ENCODE results near the gene ATP2A3.
A peak's percentile ranks its signal among the peaks of the same experiment; 100 is the strongest.
"Not testable (repeated sequence)": the region's sequence is repeated elsewhere in the genome, so short reads cannot be mapped to it uniquely, and the experiment has no call there.

The ATP2A3 gene

GRCh38 chr17:4001048-4001590 lies 36.9 kb upstream of the ATP2A3 start:
- Mint-ChIP-seq H3K9me3 (no peaks in the 10 kb centered on the region), H3K36me3 (ENCODE audit: low read depth) (no peaks in the 10 kb centered on the region), H3K4me1 (ENCODE audit: low read depth) (peaks cover 6% of the 10 kb centered on the region), H3K27me3 (peaks cover 3% of the 10 kb centered on the region), H3K4me3 (no peak overlapping the region), H3K27ac (peak overlapping the region; percentile 65)

DNA sequence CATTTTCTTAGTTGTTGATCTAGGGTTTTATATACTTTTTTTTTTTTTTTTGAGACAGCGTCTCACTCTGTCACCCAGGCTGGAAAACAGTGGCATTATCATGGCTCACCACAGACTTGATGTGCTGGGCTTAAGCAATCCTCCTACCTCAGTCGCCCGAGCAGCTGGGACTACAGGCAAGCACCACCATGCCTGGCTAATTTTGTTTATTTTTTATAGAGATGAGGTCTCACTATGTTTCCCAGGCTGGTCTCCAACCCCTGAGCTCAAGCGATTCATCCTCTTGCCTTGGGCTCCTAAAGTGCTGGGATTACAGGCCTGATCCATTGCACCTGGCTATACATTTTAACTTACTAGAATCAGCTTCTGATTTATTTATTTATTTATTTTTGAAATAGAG lies 34.2 kb upstream of the ATP2A3 start:
- Mint-ChIP-seq H3K36me3 (ENCODE audit: low read depth) (no peaks in the 10 kb centered on the region), H3K4me3 (no peak overlapping the region), H3K27me3 (peaks cover 13% of the 10 kb centered on the region), H3K27ac (no peak overlapping the region), H3K9me3 (peaks cover 6% of the 10 kb centered on the region), H3K4me1 (ENCODE audit: low read depth) (no peaks in the 10 kb centered on the region)

DNA sequence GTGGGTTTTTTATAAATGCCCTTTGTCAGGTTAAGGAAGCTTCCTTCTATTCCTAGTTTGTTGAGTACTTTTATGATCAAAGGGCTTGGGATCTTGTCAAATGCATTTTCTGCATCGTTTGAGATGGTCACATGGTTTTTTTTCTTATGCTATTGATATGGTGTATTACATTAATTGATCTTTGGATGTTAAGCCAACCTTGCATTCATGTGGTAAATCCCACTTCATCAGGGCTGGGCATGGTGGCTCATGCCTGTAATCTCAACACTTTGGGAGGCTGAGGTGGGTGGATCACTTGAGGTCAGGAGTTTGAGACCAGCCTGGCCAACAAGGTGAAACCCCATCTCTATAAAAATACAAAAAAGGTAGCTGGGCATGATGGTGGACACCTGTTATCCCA lies 30.8 kb upstream of the ATP2A3 start:
- H3K4me1 Mint-ChIP-seq (ENCODE audit: low read depth), result no peaks in the 10 kb centered on the region
- no peak overlapping the region for H3K4me3 Mint-ChIP-seq
- H3K27me3 Mint-ChIP-seq, result peaks cover 13% of the 10 kb centered on the region
- peaks cover 6% of the 10 kb centered on the region for H3K9me3 Mint-ChIP-seq
- no peaks in the 10 kb centered on the region for H3K36me3 Mint-ChIP-seq (ENCODE audit: low read depth)
- H3K27ac Mint-ChIP-seq, result no peak overlapping the region

DNA sequence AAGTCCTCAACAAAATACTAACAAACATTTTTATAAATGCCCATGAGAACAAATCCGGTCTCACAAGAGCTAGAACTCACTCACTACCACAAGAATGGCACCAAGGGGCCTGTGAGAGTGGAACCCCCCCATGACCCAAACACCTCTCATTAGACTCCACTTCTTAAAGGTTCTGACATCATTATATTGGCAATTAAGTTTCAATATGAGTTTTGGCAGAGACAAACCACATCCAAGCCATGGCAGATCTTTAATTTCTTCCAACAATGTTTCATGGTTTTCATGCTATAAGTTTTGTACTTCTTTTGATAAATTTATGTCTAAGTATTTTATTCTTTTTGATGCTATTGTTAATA lies 30.0 kb upstream of the ATP2A3 start:
- no peaks in the 10 kb centered on the region for H3K36me3 Mint-ChIP-seq (ENCODE audit: low read depth)
- no peak overlapping the region for H3K4me3 Mint-ChIP-seq

DNA sequence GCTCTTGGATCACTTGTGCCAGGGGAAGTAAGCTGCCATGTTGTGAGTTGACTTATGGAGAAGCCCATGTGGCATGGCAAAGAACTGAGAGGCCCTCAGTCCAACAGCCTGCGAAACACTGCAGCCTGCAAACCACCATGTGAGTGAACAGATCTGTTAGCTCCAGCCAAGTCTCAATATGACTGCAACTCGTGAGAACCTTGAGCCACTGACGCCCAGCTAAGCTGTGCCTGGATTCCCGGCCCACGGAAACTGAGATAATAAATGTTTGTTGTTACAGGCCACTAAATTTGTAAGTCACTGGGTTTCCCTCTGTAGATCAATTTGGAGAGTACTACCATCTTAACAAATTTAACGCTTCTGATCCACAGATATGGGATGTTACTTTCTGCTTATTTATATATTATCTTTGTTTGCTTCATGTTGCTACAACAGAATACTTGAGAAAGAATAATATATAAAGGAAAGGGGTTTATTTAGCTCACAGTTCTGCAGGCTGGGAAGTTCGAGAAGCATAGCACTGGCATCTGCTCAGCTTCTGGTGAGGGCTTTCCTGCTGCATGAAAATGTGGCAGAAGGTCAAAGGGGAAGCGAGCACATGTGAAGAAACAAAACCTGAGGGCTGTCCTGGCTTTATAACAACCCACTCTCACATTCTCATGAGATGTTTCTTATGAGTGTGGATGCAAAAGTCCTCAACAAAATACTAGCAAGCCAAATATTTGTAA lies 29.4 kb upstream of the ATP2A3 start:
- H3K27ac Mint-ChIP-seq, result no peak overlapping the region

More for the DNA sequence above, 30.0 kb upstream of the ATP2A3 start:
- Mint-ChIP-seq H3K27me3 (peaks cover 13% of the 10 kb centered on the region), H3K4me1 (ENCODE audit: low read depth) (no peaks in the 10 kb centered on the region), H3K27ac (no peak overlapping the region), H3K9me3 (peaks cover 6% of the 10 kb centered on the region)

DNA sequence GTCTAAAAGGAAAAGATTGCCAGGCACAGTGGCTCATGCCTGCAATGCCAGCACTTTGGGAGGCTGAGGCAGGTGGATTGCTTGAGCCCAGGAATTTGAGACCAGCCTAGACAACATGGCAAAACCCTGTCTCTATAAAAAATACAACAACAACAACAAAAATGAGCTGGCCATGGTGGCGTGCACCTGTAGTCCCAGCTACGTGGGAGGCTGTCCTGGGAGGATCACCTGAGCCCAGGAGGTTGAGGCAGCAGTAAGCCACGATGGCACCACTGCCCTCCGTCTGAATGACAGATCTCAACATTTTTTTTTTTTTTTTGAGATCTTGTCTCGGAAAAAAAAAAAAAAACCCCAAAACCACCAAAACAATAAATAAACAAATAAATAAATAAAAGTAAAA lies 28.1 kb upstream of the ATP2A3 start:
- Mint-ChIP-seq H3K4me3 (no peak overlapping the region), H3K27ac (no peak overlapping the region), H3K9me3 (peaks cover 6% of the 10 kb centered on the region), H3K36me3 (ENCODE audit: low read depth) (no peaks in the 10 kb centered on the region), H3K27me3 (peaks cover 13% of the 10 kb centered on the region), H3K4me1 (ENCODE audit: low read depth) (no peaks in the 10 kb centered on the region)

More for the DNA sequence above, 29.4 kb upstream of the ATP2A3 start:
- peaks cover 13% of the 10 kb centered on the region for H3K27me3 Mint-ChIP-seq
- H3K36me3 Mint-ChIP-seq (ENCODE audit: low read depth), result no peaks in the 10 kb centered on the region
- H3K9me3 Mint-ChIP-seq, result peaks cover 6% of the 10 kb centered on the region
- H3K4me1 Mint-ChIP-seq (ENCODE audit: low read depth), result no peaks in the 10 kb centered on the region
- H3K4me3 Mint-ChIP-seq, result no peak overlapping the region

GRCh38 chr17:3991699-3992098 lies 27.5 kb upstream of the ATP2A3 start:
- H3K27ac Mint-ChIP-seq, result peak overlapping the region; percentile 49
- not testable (repeated sequence) for H3K9me3 Mint-ChIP-seq; H3K4me1 Mint-ChIP-seq (ENCODE audit: low read depth); H3K36me3 Mint-ChIP-seq (ENCODE audit: low read depth); H3K4me3 Mint-ChIP-seq
- H3K27me3 Mint-ChIP-seq, result peaks cover 13% of the 10 kb centered on the region

DNA sequence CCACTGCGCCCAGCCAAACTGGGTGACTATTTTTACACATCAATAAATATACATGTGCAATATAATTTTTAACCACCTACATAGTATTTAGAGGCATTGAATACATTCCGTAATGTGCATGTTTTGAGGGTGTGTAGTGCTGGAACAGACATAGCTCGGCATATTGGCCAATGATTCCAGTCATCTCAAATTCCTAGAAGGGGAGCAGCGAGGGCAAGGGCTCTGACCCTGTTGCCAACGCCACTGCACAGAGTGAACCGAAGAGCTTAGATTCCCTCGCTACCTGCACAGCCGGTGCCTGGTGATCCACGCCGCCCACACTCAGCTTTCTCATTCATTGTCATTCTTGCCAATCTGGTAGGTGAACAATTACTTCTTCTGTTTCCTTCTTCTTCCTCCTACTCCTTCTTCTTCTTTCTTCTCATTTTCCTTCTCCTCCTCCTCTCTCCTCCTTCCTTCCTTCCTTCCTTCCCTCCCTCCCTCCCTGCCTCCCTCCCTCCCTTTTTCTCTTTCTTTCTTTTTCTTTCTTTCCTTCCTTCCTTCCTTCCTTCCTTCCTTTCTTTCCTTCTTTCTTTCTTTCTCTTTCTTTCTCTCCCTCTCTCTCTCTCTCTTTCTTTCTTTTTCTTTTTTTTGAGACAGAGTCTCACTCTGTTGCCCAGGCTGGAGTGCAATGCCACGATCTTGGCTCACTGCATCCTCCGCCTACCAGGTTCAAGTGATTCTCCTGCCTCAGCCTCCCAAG lies 26.3 kb upstream of the ATP2A3 start:
- Mint-ChIP-seq H3K9me3 (peaks cover 6% of the 10 kb centered on the region), H3K27me3 (peaks cover 8% of the 10 kb centered on the region), H3K27ac (no peak overlapping the region), H3K36me3 (ENCODE audit: low read depth) (no peaks in the 10 kb centered on the region), H3K4me3 (no peak overlapping the region), H3K4me1 (ENCODE audit: low read depth) (no peaks in the 10 kb centered on the region)

DNA sequence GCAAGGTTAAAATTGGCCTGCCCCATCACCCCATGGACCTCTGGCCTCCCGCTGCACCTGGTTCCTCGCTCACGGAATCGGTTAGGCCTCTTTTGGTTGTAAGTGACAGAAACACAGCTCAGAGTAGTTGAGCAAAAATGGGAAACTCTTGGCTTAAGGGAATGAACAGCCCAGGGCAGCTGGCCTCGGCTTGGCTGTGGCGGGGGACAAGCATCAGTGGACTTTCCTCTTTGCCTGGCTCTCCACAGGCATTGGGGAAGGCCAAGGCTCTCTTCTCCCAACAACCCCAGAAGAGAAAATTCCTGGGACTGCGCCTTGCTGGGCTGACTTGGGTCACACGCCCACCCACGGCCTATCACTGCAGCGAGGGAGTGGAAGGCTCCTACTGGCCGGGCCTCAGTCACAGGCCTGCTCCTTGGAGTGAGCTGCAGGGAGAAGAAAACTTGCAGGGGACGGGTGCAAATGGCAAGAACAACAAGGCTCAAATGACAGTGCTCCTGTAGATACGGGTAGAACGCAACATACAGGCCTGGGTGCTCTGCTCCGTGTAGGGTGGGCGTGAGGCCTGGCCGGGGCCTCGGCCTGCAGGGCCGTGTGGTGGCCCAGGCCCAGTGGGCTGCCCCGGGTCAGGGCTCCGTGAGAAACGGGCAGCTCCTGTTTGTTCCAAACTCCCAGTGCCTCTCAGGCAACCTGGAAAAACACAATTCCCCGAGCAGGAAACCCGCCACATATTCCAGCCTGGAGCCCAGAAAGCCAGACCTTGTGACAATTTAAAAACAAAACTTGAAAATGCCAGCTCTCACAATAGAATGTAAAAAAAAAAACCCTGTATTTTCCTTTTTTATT lies 25.0 kb upstream of the ATP2A3 start:
- no peaks in the 10 kb centered on the region for H3K27me3 Mint-ChIP-seq
- no peak overlapping the region for H3K27ac Mint-ChIP-seq
- H3K36me3 Mint-ChIP-seq (ENCODE audit: low read depth), result no peaks in the 10 kb centered on the region
- no peak overlapping the region for H3K4me3 Mint-ChIP-seq
- no peaks in the 10 kb centered on the region for H3K9me3 Mint-ChIP-seq
- no peaks in the 10 kb centered on the region for H3K4me1 Mint-ChIP-seq (ENCODE audit: low read depth)

DNA sequence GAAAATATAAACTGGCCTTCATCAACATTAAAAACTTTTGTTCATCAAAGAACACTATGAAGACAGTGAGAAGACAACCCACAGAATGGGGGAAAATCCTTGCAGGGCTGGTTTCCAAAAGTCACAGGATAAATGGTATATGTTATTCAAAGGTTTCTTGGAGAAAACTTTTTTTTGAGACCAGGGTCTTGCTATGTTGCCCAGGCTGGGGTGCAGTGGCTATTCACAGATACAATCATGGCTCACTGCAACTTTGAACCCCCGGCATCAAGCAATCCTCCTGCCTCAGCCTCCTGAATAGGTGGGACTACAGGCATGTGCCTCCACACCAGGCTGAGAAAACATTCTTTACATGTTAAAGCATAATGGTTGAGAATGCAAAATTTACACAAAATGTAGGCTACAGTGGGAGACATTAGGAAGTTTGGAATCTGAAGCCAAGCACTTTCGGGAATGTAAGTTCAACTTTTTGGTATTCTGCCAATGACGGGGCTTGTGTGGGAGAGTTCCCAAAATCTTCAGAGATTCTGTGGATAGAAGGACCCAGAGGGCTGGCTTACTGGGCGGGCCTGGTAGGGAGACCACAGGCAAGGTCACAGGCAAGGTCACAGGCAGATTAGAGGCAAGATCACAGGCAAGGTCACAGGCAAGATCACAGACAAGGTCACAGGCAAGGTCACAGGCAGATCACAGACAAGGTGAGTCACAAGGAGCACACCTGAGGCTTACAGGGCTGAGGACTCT lies 24.2 kb upstream of the ATP2A3 start:
- H3K9me3 Mint-ChIP-seq, result no peaks in the 10 kb centered on the region

DNA sequence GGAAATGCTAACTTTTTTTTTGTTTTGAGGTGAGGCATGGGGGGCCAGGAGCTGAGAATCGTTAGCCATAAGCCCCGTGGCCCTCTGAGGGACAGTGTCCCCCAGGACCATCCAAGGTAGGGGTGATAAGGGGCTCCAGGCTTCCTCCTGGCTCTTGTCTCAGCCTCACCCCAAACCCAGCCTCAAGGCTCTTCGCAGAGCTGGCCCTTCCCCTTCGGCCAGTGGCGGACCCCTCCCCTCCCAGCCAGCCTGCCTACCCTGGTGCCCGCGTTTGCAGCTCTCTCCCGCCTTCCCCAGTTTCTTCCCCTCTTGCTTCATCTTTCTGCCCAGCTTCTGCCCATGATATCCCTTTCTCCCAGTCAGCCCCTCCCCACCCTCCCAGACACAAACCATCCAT lies 22.7 kb upstream of the ATP2A3 start:
- H3K4me1 Mint-ChIP-seq (ENCODE audit: low read depth), result peaks cover 6% of the 10 kb centered on the region
- H3K27me3 Mint-ChIP-seq, result no peaks in the 10 kb centered on the region
- H3K27ac Mint-ChIP-seq, result no peak overlapping the region
- H3K4me3 Mint-ChIP-seq, result no peak overlapping the region
- no peaks in the 10 kb centered on the region for H3K36me3 Mint-ChIP-seq (ENCODE audit: low read depth)
- no peaks in the 10 kb centered on the region for H3K9me3 Mint-ChIP-seq

More for the DNA sequence above, 24.2 kb upstream of the ATP2A3 start:
- no peak overlapping the region for H3K27ac Mint-ChIP-seq
- peaks cover 6% of the 10 kb centered on the region for H3K4me1 Mint-ChIP-seq (ENCODE audit: low read depth)
- no peak overlapping the region for H3K4me3 Mint-ChIP-seq
- no peaks in the 10 kb centered on the region for H3K36me3 Mint-ChIP-seq (ENCODE audit: low read depth)
- no peaks in the 10 kb centered on the region for H3K27me3 Mint-ChIP-seq

DNA sequence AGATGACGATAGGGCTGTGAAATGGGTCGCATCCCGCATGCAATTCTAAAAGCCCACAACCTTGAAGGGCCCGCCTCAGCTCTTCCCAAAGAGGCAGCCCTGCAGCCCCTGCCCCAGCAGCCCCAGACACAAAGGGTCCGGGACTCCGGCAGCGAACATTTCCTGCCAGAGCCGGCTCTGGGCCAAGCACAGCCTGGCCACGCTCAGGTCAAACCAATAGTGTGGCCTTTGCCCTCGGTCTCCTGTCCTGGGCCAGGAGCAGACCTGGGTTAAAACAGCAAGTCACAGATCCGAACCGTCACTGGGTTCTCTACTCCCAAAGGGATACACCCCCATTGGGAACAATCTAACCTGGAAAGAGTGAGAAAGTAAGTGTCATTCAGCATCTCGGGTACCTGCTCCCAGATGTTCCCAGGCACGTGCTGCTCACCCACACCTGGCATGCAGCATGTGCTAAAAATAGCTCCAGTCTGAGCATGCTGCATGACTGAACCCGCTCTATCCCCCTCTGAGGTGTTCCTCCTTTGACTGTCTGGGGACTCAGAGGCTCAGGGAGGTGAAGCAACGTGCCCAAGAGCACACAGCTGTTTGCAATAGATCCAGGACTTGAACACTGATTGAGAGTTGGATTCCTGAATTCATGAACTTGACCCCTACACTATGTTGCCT lies 22.2 kb upstream of the ATP2A3 start:
- no peaks in the 10 kb centered on the region for H3K9me3 Mint-ChIP-seq
- H3K27me3 Mint-ChIP-seq, result no peaks in the 10 kb centered on the region
- H3K4me1 Mint-ChIP-seq (ENCODE audit: low read depth), result peaks cover 6% of the 10 kb centered on the region
- no peak overlapping the region for H3K27ac Mint-ChIP-seq
- no peaks in the 10 kb centered on the region for H3K36me3 Mint-ChIP-seq (ENCODE audit: low read depth)
- no peak overlapping the region for H3K4me3 Mint-ChIP-seq

- H3K27me3 Mint-ChIP-seq, result no peaks in the 10 kb centered on the region
- H3K9me3 Mint-ChIP-seq, result no peaks in the 10 kb centered on the region
- peaks cover 6% of the 10 kb centered on the region for H3K4me1 Mint-ChIP-seq (ENCODE audit: low read depth)
- H3K36me3 Mint-ChIP-seq (ENCODE audit: low read depth), result no peaks in the 10 kb centered on the region
- H3K4me3 Mint-ChIP-seq, result no peak overlapping the region
- H3K27ac Mint-ChIP-seq, result no peak overlapping the region
These were observed 21.6 kb upstream of the ATP2A3 start for GRCh38 chr17:3985846-3986245.

Measured in stimulated activated naive CD8-positive, alpha-beta T cell treated with anti-CD3 and anti-CD28 coated beads, Interleukin-15, Interleukin-2, amounts not matched to agents 100 ng/mL and 50 ng/mL, for 24 hours (primary cell).